Fibroblast of lung (primary cell): Measurements from ENCODE around the gene ORM2. TPM values are rescaled to one million over a fixed set of nuclear protein-coding genes. Genes with fewer than 3 reads are reported as not detected.
"Not testable (repeated sequence)": the region's sequence is repeated elsewhere in the genome, so short reads cannot be mapped to it uniquely, and the experiment has no call there.

Experiments used
- DNase-seq, 2 donors: peaks; one replicate each; pipeline versions ENCODE4 v3.0.0 to v3.0.0-alpha.2; 2010; ENCODE audit warnings: low read depth in 2 of 2
- H2AFZ ChIP-seq: 2 replicates; pipeline ENCODE4 v1.5.1; 2012; ENCODE audit warnings: low read length, control low read depth, inconsistent platforms
- H3K27ac ChIP-seq: 2 replicates; pipeline ENCODE4 v1.5.1; 2011; ENCODE audit warnings: low read length, control low read depth; ENCODE audit not compliant: insufficient read depth
- H3K27me3 ChIP-seq: 2 replicates; pipeline ENCODE4 v1.5.1; 2011; ENCODE audit warnings: mild to moderate bottlenecking, low read length; ENCODE audit not compliant: control insufficient read depth, insufficient read depth
- H3K36me3 ChIP-seq: 2 replicates; pipeline ENCODE4 v1.5.1; 2011; ENCODE audit warnings: low read length; ENCODE audit not compliant: control insufficient read depth, insufficient read depth
- H3K4me1 ChIP-seq: 2 replicates; pipeline ENCODE4 v1.5.1; 2011; ENCODE audit warnings: low read length; ENCODE audit not compliant: control insufficient read depth, insufficient read depth; ENCODE audit errors: extremely low read depth
- H3K4me2 ChIP-seq: 2 replicates; pipeline ENCODE4 v1.5.1; 2011; ENCODE audit warnings: low read length, control low read depth; ENCODE audit not compliant: insufficient read depth; ENCODE audit errors: extremely low read depth
- H3K4me3 ChIP-seq, 4 experiments: fragments of 200-600 bp in 1 of 4; sonication (generic) in 1 of 4; replicated peaks in 1 of 4; 2 replicates each; pipeline ENCODE4 v1.5.1; 2011 to 2016; ENCODE audit warnings: low read length in 4 of 4, low read depth in 3 of 4, mild to moderate bottlenecking in 3 of 4, control low read depth in 2 of 4, inconsistent platforms in 1 of 4, mixed read lengths in 1 of 4; ENCODE audit not compliant: insufficient read depth in 1 of 4; ENCODE audit errors: control extremely low read depth in 1 of 4
- H3K79me2 ChIP-seq: 2 replicates; pipeline ENCODE4 v1.5.1; 2012; ENCODE audit warnings: mild to moderate bottlenecking, low read length, inconsistent platforms; ENCODE audit not compliant: control insufficient read depth, insufficient read depth
- H3K9ac ChIP-seq: 2 replicates; pipeline ENCODE4 v1.5.1; 2011; ENCODE audit warnings: mild to moderate bottlenecking, low read length, control low read depth; ENCODE audit not compliant: insufficient read depth
- H3K9me3 ChIP-seq: 2 replicates; pipeline ENCODE4 v1.5.1; 2012; ENCODE audit warnings: low read depth, low read length; ENCODE audit not compliant: control insufficient read depth, insufficient read depth
- H4K20me1 ChIP-seq: 2 replicates; pipeline ENCODE4 v1.5.1; 2011; ENCODE audit warnings: low read length; ENCODE audit not compliant: control insufficient read depth, insufficient read depth; ENCODE audit errors: extremely low read depth
- CTCF ChIP-seq, 2 donors: IDR thresholded peaks in 1 of 2; conservative IDR thresholded peaks in 1 of 2; 1 replicate in 1 of 2; 2 replicates in 1 of 2; pipeline ENCODE4 v1.5.1; 2011 to 2012; ENCODE audit warnings: low read length in 2 of 2, control low read depth in 1 of 2, inconsistent platforms in 1 of 2, low read depth in 1 of 2, mild to moderate bottlenecking in 1 of 2
- EZH2 ChIP-seq: IDR thresholded peaks from 2 replicates; pipeline ENCODE4 v1.5.1; 2012; ENCODE audit warnings: low read length, control low read depth, mild to moderate bottlenecking; ENCODE audit errors: missing control alignments
- polyA plus RNA-seq, 2 donors: library from polyadenylated mRNA; depleted of rRNA in 1 of 2; stranded (reverse) in 1 of 2; unstranded in 1 of 2; fragments of >200 nt; gene quantifications; 2 replicates each; pipeline ENCODE4 v1.2.1, GENCODE V29; 2011 to 2012; ENCODE audit warnings: missing spikeins in 1 of 2
- total RNA-seq: library from RNA; depleted of rRNA; stranded (reverse); fragments of >200 nt; gene quantifications from 2 replicates; pipeline ENCODE4 v1.2.1, GENCODE V29; 2014

Gene ORM2
- total and polyA plus RNA-seq, 2 donors (not counting 1 experiment from before 2014, with no cell fraction given), result not detected

GRCh38 chr9:114321759-114322158 lies 7.9 kb upstream of the ORM2 start:
- Histone ChIP-seq H3K4me1 (no peaks in the 10 kb centered on the region), H3K27me3 (peaks cover 5% of the 10 kb centered on the region), H3K9ac (no peak overlapping the region), H3K4me3 (no peak overlapping the region), H2AFZ (no peak overlapping the region), H3K79me2 (no peaks in the 10 kb centered on the region), H4K20me1 (no peaks in the 10 kb centered on the region), H3K27ac (no peak overlapping the region), H3K9me3 (no peaks in the 10 kb centered on the region), H3K36me3 (no peaks in the 10 kb centered on the region), H3K4me2 (no peak overlapping the region)
- DNase-seq, result peak in 1 of 2 donors; percentile 74
- TF ChIP-seq CTCF (conservative IDR thresholded peaks at IDR 0.05 in 1 of 2, IDR thresholded peaks at IDR 0.05 in 1 of 2; ENCODE audit: low read depth in 1 of 2, low read length in 2 of 2) (no peak), EZH2 (no peak)

GRCh38 chr9:114322160-114322818 lies 7.4 kb upstream of the ORM2 start:
- not testable (repeated sequence) for H3K4me3 ChIP-seq, H3K9ac ChIP-seq, H3K79me2 ChIP-seq, H3K4me1 ChIP-seq, H3K4me2 ChIP-seq, H3K36me3 ChIP-seq, H4K20me1 ChIP-seq, H2AFZ ChIP-seq, H3K27me3 ChIP-seq, H3K9me3 ChIP-seq, H3K27ac ChIP-seq
- peak in 1 of 2 donors; percentile 62 for DNase-seq

- H3K4me3 ChIP-seq, H3K4me2 ChIP-seq, H3K9ac ChIP-seq, DNase-seq, H3K9me3 ChIP-seq, H4K20me1 ChIP-seq, H3K79me2 ChIP-seq, H2AFZ ChIP-seq, H3K4me1 ChIP-seq, H3K27ac ChIP-seq, H3K36me3 ChIP-seq, H3K27me3 ChIP-seq: not testable (repeated sequence)
These were observed 6.7 kb upstream of the ORM2 start, which contains the start of gene ORM1 for GRCh38 chr9:114322831-114323531. TSS of gene ORM1 (plus strand) at chr9:114323098. CDS start at chr9:114323134, 36 bp downstream.

- not testable (repeated sequence) for H3K79me2 ChIP-seq, H3K4me2 ChIP-seq, H3K4me3 ChIP-seq, H4K20me1 ChIP-seq, H2AFZ ChIP-seq, H3K27ac ChIP-seq, H3K9me3 ChIP-seq, H3K4me1 ChIP-seq, H3K36me3 ChIP-seq, H3K9ac ChIP-seq, DNase-seq, H3K27me3 ChIP-seq
These were observed 5.8 kb upstream of the ORM2 start for GRCh38 chr9:114323849-114324248.
